H9 (cell line): ENCODE data around the gene SETD1A. TPM values are rescaled to one million over a fixed set of nuclear protein-coding genes. Genes with fewer than 3 reads are reported as not detected.
"Not testable (repeated sequence)": the region's sequence is repeated elsewhere in the genome, so short reads cannot be mapped to it uniquely, and the experiment has no call there.

Experiments
- DNase-seq: peaks from one replicate; pipeline ENCODE4 v3.0.0-alpha.2; 2017
- H2AFZ ChIP-seq: one replicate; pipeline ENCODE4 v1.6.1; 2013; ENCODE audit warnings: mild to moderate bottlenecking, low read length, control low read depth, moderate library complexity
- H2AK5ac ChIP-seq: 2 replicates; pipeline ENCODE4 v1.6.1; 2013; ENCODE audit warnings: low read length, control low read depth, mixed read lengths; ENCODE audit not compliant: insufficient read length
- H2BK120ac ChIP-seq: one replicate; pipeline ENCODE4 v1.6.1; 2013; ENCODE audit warnings: low read depth, mild to moderate bottlenecking, low read length, control low read depth, inconsistent platforms; ENCODE audit not compliant: poor library complexity, severe bottlenecking
- H2BK12ac ChIP-seq: 2 replicates; pipeline ENCODE4 v1.6.1; 2013; ENCODE audit warnings: low read length, control low read depth, mixed read lengths, low read depth; ENCODE audit not compliant: insufficient read length
- H2BK15ac ChIP-seq: 2 replicates; pipeline ENCODE4 v1.6.1; 2013; ENCODE audit warnings: low read depth, low read length, control low read depth
- H2BK20ac ChIP-seq: one replicate; pipeline ENCODE4 v1.6.1; 2013; ENCODE audit warnings: low read depth, mild to moderate bottlenecking, low read length, control low read depth, inconsistent platforms; ENCODE audit not compliant: poor library complexity, severe bottlenecking
- H2BK5ac ChIP-seq: 2 replicates; pipeline ENCODE4 v1.6.1; 2013; ENCODE audit warnings: low read length, control low read depth, mixed read lengths; ENCODE audit not compliant: insufficient read length
- H3K14ac ChIP-seq: 2 replicates; pipeline ENCODE4 v1.6.1; 2013; ENCODE audit warnings: low read length, control low read depth; ENCODE audit not compliant: insufficient read depth
- H3K18ac ChIP-seq: 2 replicates; pipeline ENCODE4 v1.6.1; 2013; ENCODE audit warnings: low read depth, mild to moderate bottlenecking, mixed read lengths, low read length, control low read depth; ENCODE audit not compliant: insufficient read length
- H3K23ac ChIP-seq: 2 replicates; pipeline ENCODE4 v1.6.1; 2013; ENCODE audit warnings: low read length, control low read depth, mixed read lengths, low read depth; ENCODE audit not compliant: insufficient read length
- H3K23me2 ChIP-seq: 2 replicates; pipeline ENCODE4 v1.6.1; 2013; ENCODE audit warnings: low read depth, mild to moderate bottlenecking, mixed read lengths, low read length, control low read depth; ENCODE audit not compliant: insufficient read length, poor library complexity, severe bottlenecking
- H3K27ac ChIP-seq: 2 replicates; pipeline ENCODE4 v1.5.1; 2013; ENCODE audit warnings: low read length, control low read depth, mixed read lengths, low read depth; ENCODE audit not compliant: insufficient read length
- H3K27me3 ChIP-seq: 2 replicates; pipeline ENCODE4 v1.6.1; 2013; ENCODE audit warnings: low read length, control low read depth, inconsistent platforms; ENCODE audit not compliant: insufficient read depth
- H3K4ac ChIP-seq: 2 replicates; pipeline ENCODE4 v1.6.1; 2013; ENCODE audit warnings: low read depth, mild to moderate bottlenecking, control low read depth, inconsistent platforms, low read length, moderate library complexity
- H3K4me1 ChIP-seq: 2 replicates; pipeline ENCODE4 v1.6.1; 2013; ENCODE audit warnings: low read length, control low read depth, inconsistent platforms; ENCODE audit not compliant: insufficient read depth
- H3K4me2 ChIP-seq: 2 replicates; pipeline ENCODE4 v1.6.1; 2013; ENCODE audit warnings: low read length, control low read depth, mixed read lengths; ENCODE audit not compliant: insufficient read length, insufficient read depth
- H3K56ac ChIP-seq: 2 replicates; pipeline ENCODE4 v1.6.1; 2013; ENCODE audit warnings: low read depth, mild to moderate bottlenecking, mixed read lengths, low read length, control low read depth; ENCODE audit not compliant: insufficient read length
- H3K79me1 ChIP-seq: 2 replicates; pipeline ENCODE4 v1.6.1; 2013; ENCODE audit warnings: low read depth, mild to moderate bottlenecking, moderate library complexity, low read length, control low read depth, inconsistent platforms; ENCODE audit not compliant: insufficient read depth, poor library complexity, severe bottlenecking
- H3K79me2 ChIP-seq: 2 replicates; pipeline ENCODE4 v1.6.1; 2013; ENCODE audit warnings: low read length, control low read depth, inconsistent platforms; ENCODE audit not compliant: insufficient read depth
- H3K9ac ChIP-seq: 2 replicates; pipeline ENCODE4 v1.6.1; 2013; ENCODE audit warnings: low read length, control low read depth, mixed read lengths; ENCODE audit not compliant: insufficient read length; ENCODE audit errors: extremely low read depth
- H3K9me3 ChIP-seq: one replicate; pipeline ENCODE4 v1.6.1; 2013; ENCODE audit warnings: low read depth, low read length, inconsistent platforms; ENCODE audit not compliant: control insufficient read depth
- H3T11ph ChIP-seq: one replicate; pipeline ENCODE4 v1.6.1; 2013; ENCODE audit warnings: mild to moderate bottlenecking, low read length, control low read depth, inconsistent platforms
- H4K20me1 ChIP-seq: one replicate; pipeline ENCODE4 v1.6.1; 2013; ENCODE audit not compliant: control insufficient read depth, insufficient read length, insufficient read depth
- H4K5ac ChIP-seq: 2 replicates; pipeline ENCODE4 v1.6.1; 2013; ENCODE audit warnings: low read depth, mild to moderate bottlenecking, mixed read lengths, low read length, control low read depth; ENCODE audit not compliant: insufficient read length
- H4K8ac ChIP-seq: replicated peaks from 2 replicates; pipeline ENCODE4 v1.6.1; 2013; ENCODE audit warnings: low read length, control low read depth, mixed read lengths, low read depth; ENCODE audit not compliant: insufficient read length
- H4K91ac ChIP-seq: 2 replicates; pipeline ENCODE4 v1.6.1; 2013; ENCODE audit warnings: low read depth, mild to moderate bottlenecking, moderate library complexity, mixed read lengths, low read length, control low read depth; ENCODE audit not compliant: insufficient read length
- H3K27ac Mint-ChIP-seq, 3 experiments: 2 replicates in 2 of 3; 3 replicates in 1 of 3; pipeline ENCODE4 v1.8.0; 2020 to 2021; ENCODE audit warnings: mixed read lengths in 3 of 3, mild to moderate bottlenecking in 1 of 3, moderate library complexity in 1 of 3
- H3K27me3 Mint-ChIP-seq: 2 replicates; pipeline ENCODE4 v1.8.0; 2021; ENCODE audit warnings: low read depth, mild to moderate bottlenecking, moderate library complexity, mixed read lengths
- H3K36me3 Mint-ChIP-seq, 3 experiments: 2 replicates in 2 of 3; 3 replicates in 1 of 3; pipeline ENCODE4 v1.8.0; 2020 to 2021; ENCODE audit warnings: low read depth in 3 of 3, mixed read lengths in 3 of 3; ENCODE audit not compliant: insufficient read depth in 1 of 3
- H3K4me1 Mint-ChIP-seq, 2 experiments: 2 replicates each; pipeline ENCODE4 v1.8.0; 2020; ENCODE audit warnings: mixed read lengths in 2 of 2
- H3K4me3 Mint-ChIP-seq, 2 experiments: 2 replicates in 1 of 2; 3 replicates in 1 of 2; pipeline ENCODE4 v1.8.0; 2020 to 2021; ENCODE audit warnings: mild to moderate bottlenecking in 2 of 2, mixed read lengths in 2 of 2, moderate library complexity in 1 of 2
- H3K9me3 Mint-ChIP-seq, 2 experiments: 2 replicates in 1 of 2; 3 replicates in 1 of 2; pipeline ENCODE4 v1.8.0; 2020; ENCODE audit warnings: mild to moderate bottlenecking in 2 of 2, mixed read lengths in 2 of 2, moderate library complexity in 1 of 2
- CTCF ChIP-seq: fragments of 200-600 bp; sonication (generic); conservative IDR thresholded peaks from 3 replicates; pipeline ENCODE4 v1.8.0; 2021; ENCODE audit warnings: antibody characterized with exemption, mild to moderate bottlenecking
- WGBS: extraction: QIAGEN DNeasy Blood & Tissue Kit; methylation state at CpG from one replicate; pipeline ENCODE4 v1.1.7; 2013; ENCODE audit warnings: missing lambda C conversion rate, low lambda C conversion rate, mixed read lengths; ENCODE audit not compliant: insufficient read length; ENCODE audit errors: extremely low coverage; 5-methylcytosine and 5-hydroxymethylcytosine counted together
- total RNA-seq: library from RNA; stranded (reverse); gene quantifications from 2 replicates; pipeline ENCODE4 v1.2.1, GENCODE V29; 2021

The SETD1A gene
- total RNA-seq, 1 experiment from 2014 or later, result 36.9 TPM

GRCh38 chr16:31010585-31011325, 53.2 kb downstream of the SETD1A start, which contains the start of gene STX1B:
Gene STX1B (minus strand): TSS chr16:31010638. CDS start chr16:31010396, 242 bp downstream.
- Histone ChIP-seq H3K9me3 (no peaks in the 10 kb centered on the region), H3K4me2 (peak within 1 kb of the TSS; percentile 44), H4K91ac (no peak within 1 kb of the TSS), H3K23ac (no peak within 1 kb of the TSS), H2BK15ac (no peak within 1 kb of the TSS), H4K20me1 (no peaks in the 10 kb centered on the region), H2BK20ac (no peak within 1 kb of the TSS), H3K9ac (no peak within 1 kb of the TSS), H2AK5ac (no peak within 1 kb of the TSS), H2AFZ (no peak within 1 kb of the TSS), H3K18ac (no peak within 1 kb of the TSS), H3K56ac (no peak within 1 kb of the TSS), H4K5ac (no peak within 1 kb of the TSS), H3K79me1 (no peaks in the 10 kb centered on the region), H3K14ac (no peak within 1 kb of the TSS; the same call in 1 of the 2 replicates), H4K8ac (no peak within 1 kb of the TSS), H3K27ac (no peak within 1 kb of the TSS), H3T11ph (no peak within 1 kb of the TSS), H3K27me3 (no peaks in the 10 kb centered on the region), H3K23me2 (peaks cover 5% of the 10 kb centered on the region), H2BK5ac (no peak within 1 kb of the TSS), H3K4me1 (peaks cover 3% of the 10 kb centered on the region; the same call in 1 of the 2 replicates), H2BK12ac (no peak within 1 kb of the TSS), H3K4ac (no peak within 1 kb of the TSS), H2BK120ac (no peak within 1 kb of the TSS), H3K79me2 (no peaks in the 10 kb centered on the region)
- TF ChIP-seq CTCF, result no peak
- Mint-ChIP-seq H3K36me3 (no peaks in the 10 kb centered on the region; a peak in 1 of 7 replicates), H3K4me1 (peaks cover 24 to 38% of the 10 kb centered on the region in 2 experiments), H3K4me3 (peak within 1 kb of the TSS; percentile 72 to 86), H3K9me3 (no peaks in the 10 kb centered on the region; a peak in 1 of 5 replicates), H3K27ac (peak within 1 kb of the TSS in 2 of 3 experiments; percentile 41 to 81; a peak in 1 of 7 replicates), H3K27me3 (peaks cover 38% of the 10 kb centered on the region)
- no CpG with 5 or more reads among the region's 45 CpGs for WGBS
- DNase-seq, result peak; percentile 81

GRCh38 chr16:31011815-31012214, 54.3 kb downstream of the SETD1A start:
- H3K23ac ChIP-seq, H3K79me2 ChIP-seq, H2BK5ac ChIP-seq, H3K36me3 Mint-ChIP-seq, H3K18ac ChIP-seq, H3K9ac ChIP-seq, H4K8ac ChIP-seq, H4K91ac ChIP-seq, H4K5ac ChIP-seq, H3T11ph ChIP-seq, H3K4ac ChIP-seq, DNase-seq, H3K56ac ChIP-seq, H3K27ac ChIP-seq, H2AK5ac ChIP-seq, H2AFZ ChIP-seq, H2BK20ac ChIP-seq, H2BK15ac ChIP-seq, H3K4me1 ChIP-seq, H3K27me3 ChIP-seq, H3K27ac Mint-ChIP-seq, H3K14ac ChIP-seq, H3K9me3 Mint-ChIP-seq, H3K4me2 ChIP-seq, H2BK12ac ChIP-seq, H4K20me1 ChIP-seq, H3K9me3 ChIP-seq, H2BK120ac ChIP-seq, H3K23me2 ChIP-seq, H3K79me1 ChIP-seq: not testable (repeated sequence)
- no CpG with 5 or more reads among the region's 7 CpGs for WGBS
- Mint-ChIP-seq H3K4me1 (peaks cover 20 to 31% of the 10 kb centered on the region in 2 experiments), H3K27me3 (peaks cover 38% of the 10 kb centered on the region), H3K4me3 (peak overlapping the region; percentile 72 to 86; a peak in 4 of 5 replicates)
